ENCODE results near the gene CCDC43. TPM values are rescaled to one million over a fixed set of nuclear protein-coding genes. Genes with fewer than 3 reads are reported as not detected.

CCDC43 gene
- total RNA-seq, 2 experiments from 2014 or later, result 23.6 to 25.3 TPM

- no peak overlapping the region for H3K4me3 ChIP-seq (ENCODE audit: low read length)
- no peaks in the 10 kb centered on the region for H3K4me1 Mint-ChIP-seq (ENCODE audit: low read depth)
- ChIA-PET POLR2A (no interaction called here), CTCF (no interaction called here)
- H3K9me3 Mint-ChIP-seq, result no peaks in the 10 kb centered on the region
- no peaks in the 10 kb centered on the region for H3K36me3 Mint-ChIP-seq (ENCODE audit: low read depth)
- H3K27me3 Mint-ChIP-seq, result peaks cover 42% of the 10 kb centered on the region
- peaks cover 0 to 2% of the 10 kb centered on the region in 2 experiments for H3K9me3 ChIP-seq (ENCODE audit: control insufficient read depth in 1 of 2, insufficient read depth in 1 of 2, low read length in 2 of 2)
- H3K4me3 Mint-ChIP-seq, result no peak overlapping the region
- H3K4me1 ChIP-seq (ENCODE audit: insufficient read depth, low read length), result no peaks in the 10 kb centered on the region
- no peak for ATAC-seq (ENCODE audit: poor library complexity)
- no peaks in the 10 kb centered on the region for H3K36me3 ChIP-seq (ENCODE audit: insufficient read depth, low read length)
- TF ChIP-seq, protein P1, sequence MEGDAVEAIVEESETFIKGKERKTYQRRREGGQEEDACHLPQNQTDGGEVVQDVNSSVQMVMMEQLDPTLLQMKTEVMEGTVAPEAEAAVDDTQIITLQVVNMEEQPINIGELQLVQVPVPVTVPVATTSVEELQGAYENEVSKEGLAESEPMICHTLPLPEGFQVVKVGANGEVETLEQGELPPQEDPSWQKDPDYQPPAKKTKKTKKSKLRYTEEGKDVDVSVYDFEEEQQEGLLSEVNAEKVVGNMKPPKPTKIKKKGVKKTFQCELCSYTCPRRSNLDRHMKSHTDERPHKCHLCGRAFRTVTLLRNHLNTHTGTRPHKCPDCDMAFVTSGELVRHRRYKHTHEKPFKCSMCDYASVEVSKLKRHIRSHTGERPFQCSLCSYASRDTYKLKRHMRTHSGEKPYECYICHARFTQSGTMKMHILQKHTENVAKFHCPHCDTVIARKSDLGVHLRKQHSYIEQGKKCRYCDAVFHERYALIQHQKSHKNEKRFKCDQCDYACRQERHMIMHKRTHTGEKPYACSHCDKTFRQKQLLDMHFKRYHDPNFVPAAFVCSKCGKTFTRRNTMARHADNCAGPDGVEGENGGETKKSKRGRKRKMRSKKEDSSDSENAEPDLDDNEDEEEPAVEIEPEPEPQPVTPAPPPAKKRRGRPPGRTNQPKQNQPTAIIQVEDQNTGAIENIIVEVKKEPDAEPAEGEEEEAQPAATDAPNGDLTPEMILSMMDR (IDR thresholded peaks at IDR 0.05), result no peak
- intact Hi-C loops (cut with DNase I, micrococcal nuclease), result no loop called here
- no peak overlapping the region for H3K27ac Mint-ChIP-seq
- no peak overlapping the region for H3K27ac ChIP-seq (ENCODE audit: low read depth in 1 of 2, low read length in 2 of 2)
- DNase-seq, result no peak
- peaks cover 0 to 9% of the 10 kb centered on the region in 2 experiments for H3K27me3 ChIP-seq (ENCODE audit: control insufficient read depth in 1 of 2, insufficient read depth in 2 of 2, low read length in 2 of 2)
Measured at GRCh38 chr17:44633998-44634397, 55.6 kb downstream of the CCDC43 start.

- H3K4me1 Mint-ChIP-seq (ENCODE audit: low read depth), result no peaks in the 10 kb centered on the region
- Histone ChIP-seq H3K27ac (ENCODE audit: low read depth in 1 of 2, low read length in 2 of 2) (no peak overlapping the region), H3K27me3 (ENCODE audit: control insufficient read depth in 1 of 2, insufficient read depth in 2 of 2, low read length in 2 of 2) (peaks cover 7 to 10% of the 10 kb centered on the region in 2 experiments), H3K4me3 (ENCODE audit: low read length) (no peak overlapping the region), H3K9me3 (ENCODE audit: control insufficient read depth in 1 of 2, insufficient read depth in 1 of 2, low read length in 2 of 2) (peaks cover 0 to 4% of the 10 kb centered on the region in 2 experiments), H3K4me1 (ENCODE audit: insufficient read depth, low read length) (no peaks in the 10 kb centered on the region), H3K36me3 (ENCODE audit: insufficient read depth, low read length) (no peaks in the 10 kb centered on the region)
- no peaks in the 10 kb centered on the region for H3K9me3 Mint-ChIP-seq
- H3K27me3 Mint-ChIP-seq, result peaks cover 39% of the 10 kb centered on the region
- TF ChIP-seq, protein P1 (IDR thresholded peaks at IDR 0.05), result no peak
- no peak overlapping the region for H3K4me3 Mint-ChIP-seq
- ATAC-seq (ENCODE audit: poor library complexity) (no peak), DNase-seq (no peak)
- ChIA-PET POLR2A (no interaction called here), CTCF (interaction anchor here (0.7 kb wide), 1 partner anchor 19 kb away, joined by 4 read pairs; no protein-coding TSS in a partner anchor)
- no peak overlapping the region for H3K27ac Mint-ChIP-seq
- H3K36me3 Mint-ChIP-seq (ENCODE audit: low read depth), result no peaks in the 10 kb centered on the region
- intact Hi-C loops (cut with DNase I, micrococcal nuclease), result no loop called here
Measured at GRCh38 chr17:44630703-44631102, 58.9 kb downstream of the CCDC43 start.

DNA sequence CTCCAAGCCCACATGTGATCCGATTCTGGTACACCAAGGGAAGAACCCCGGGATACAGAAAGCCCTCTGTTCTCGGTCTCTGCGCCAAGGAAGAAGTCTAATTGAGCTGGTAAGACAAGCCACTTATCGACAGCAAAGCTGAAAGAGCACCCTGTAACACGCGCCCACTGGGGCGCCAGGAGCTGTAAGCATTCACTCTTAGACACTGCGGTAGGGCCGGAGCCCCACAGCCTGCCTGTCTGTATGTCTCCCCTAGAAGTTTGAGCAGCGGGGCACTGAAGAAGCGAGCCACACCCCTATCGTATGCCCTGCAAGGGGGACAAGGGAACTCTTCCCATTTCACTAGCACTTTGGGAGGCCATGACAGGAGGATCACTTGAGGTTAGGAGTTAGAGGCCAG is 60.3 kb downstream of the CCDC43 start:
- TF ChIP-seq, protein P1 (IDR thresholded peaks at IDR 0.05), result no peak
- no peaks in the 10 kb centered on the region for H3K36me3 ChIP-seq (ENCODE audit: insufficient read depth, low read length)
- Mint-ChIP-seq H3K36me3 (ENCODE audit: low read depth) (no peaks in the 10 kb centered on the region), H3K4me3 (no peak overlapping the region), H3K4me1 (ENCODE audit: low read depth) (no peaks in the 10 kb centered on the region), H3K27ac (no peak overlapping the region), H3K27me3 (peaks cover 39% of the 10 kb centered on the region), H3K9me3 (no peaks in the 10 kb centered on the region)
- intact Hi-C loops (cut with DNase I, micrococcal nuclease), result no loop called here
- POLR2A ChIA-PET, result no interaction called here
- CTCF ChIA-PET, result no interaction called here
- no peaks in the 10 kb centered on the region for H3K4me1 ChIP-seq (ENCODE audit: insufficient read depth, low read length)
- DNase-seq, result no peak
- no peak overlapping the region for H3K4me3 ChIP-seq (ENCODE audit: low read length)
- ATAC-seq (ENCODE audit: poor library complexity), result no peak
- H3K27me3 ChIP-seq (ENCODE audit: control insufficient read depth in 1 of 2, insufficient read depth in 2 of 2, low read length in 2 of 2), result peaks cover 7 to 10% of the 10 kb centered on the region in 2 experiments
- peaks cover 0 to 4% of the 10 kb centered on the region in 2 experiments for H3K9me3 ChIP-seq (ENCODE audit: control insufficient read depth in 1 of 2, insufficient read depth in 1 of 2, low read length in 2 of 2)
- no peak overlapping the region for H3K27ac ChIP-seq (ENCODE audit: low read depth in 1 of 2, low read length in 2 of 2)

All from CD4-positive, alpha-beta T cell (primary cell).